ACHN (cell line): ENCODE results near the gene ZNF467.

ENCODE experiments used
- DNase-seq: peaks from one replicate; pipeline ENCODE4 v3.0.0-alpha.2; 2015
- in situ Hi-C: cut with HindIII; loops from 2 replicates; pipeline ENCODE4 v1.10.0; 2017; ENCODE audit warnings: low sequenced_read_pairs, low pct_ligation_motif_present, low pct_unique_long_range_greater_than_20kb

ZNF467 gene

GRCh38 chr7:149776848-149777407 lies 3.5 kb upstream of the ZNF467 start:
- DNase-seq, result no peak
- in situ Hi-C loops, result no loop called here

GRCh38 chr7:149776289-149776688 lies 2.9 kb upstream of the ZNF467 start:
- peak; percentile 22 for DNase-seq

GRCh38 chr7:149775176-149775556 lies 1.8 kb upstream of the ZNF467 start:
- no peak for DNase-seq
- in situ Hi-C loops, result no loop called here

More at GRCh38 chr7:149776289-149776688, 2.9 kb upstream of the ZNF467 start:
- in situ Hi-C loops, result no loop called here

- DNase-seq, result no peak
- in situ Hi-C loops, result no loop called here
Observed at GRCh38 chr7:149774237-149775175, 1.1 kb upstream of the ZNF467 start.

- in situ Hi-C loops, result no loop called here
- DNase-seq, result peak; percentile 36
Observed at GRCh38 chr7:149772956-149773434, 393 bp downstream of the ZNF467 start.

- DNase-seq, result no peak
- in situ Hi-C loops, result no loop called here
Observed at GRCh38 chr7:149772241-149772955, 990 bp downstream of the ZNF467 start.

GRCh38 chr7:149771720-149772240 lies 1.6 kb downstream of the ZNF467 start:
- DNase-seq, result peak; percentile 96
- in situ Hi-C loops, result no loop called here

- in situ Hi-C loops, result no loop called here
- no peak for DNase-seq
Observed at GRCh38 chr7:149770728-149771636, 2.4 kb downstream of the ZNF467 start.

GRCh38 chr7:149769915-149770314 lies 3.5 kb downstream of the ZNF467 start:
- in situ Hi-C loops, result no loop called here

GRCh38 chr7:149768931-149769330 lies 4.5 kb downstream of the ZNF467 start:
- DNase-seq, result no peak
- in situ Hi-C loops, result no loop called here

More at GRCh38 chr7:149769915-149770314, 3.5 kb downstream of the ZNF467 start:
- DNase-seq, result no peak

- DNase-seq, result no peak
- in situ Hi-C loops, result no loop called here
Observed at GRCh38 chr7:149767068-149767467, 6.3 kb downstream of the ZNF467 start.

- in situ Hi-C loops, result no loop called here
- no peak for DNase-seq
Observed at GRCh38 chr7:149766135-149766675, 7.2 kb downstream of the ZNF467 start.

- DNase-seq, result no peak
- in situ Hi-C loops, result no loop called here
Observed at GRCh38 chr7:149765399-149766121, 7.8 kb downstream of the ZNF467 start.

- in situ Hi-C loops, result no loop called here
- DNase-seq, result no peak
Observed at GRCh38 chr7:149764481-149765398, 8.6 kb downstream of the ZNF467 start.

GRCh38 chr7:149763563-149764240 lies 9.7 kb downstream of the ZNF467 start:
- in situ Hi-C loops, result no loop called here
- DNase-seq, result no peak

- in situ Hi-C loops, result no loop called here
Observed at GRCh38 chr7:149762610-149763009, 10.8 kb downstream of the ZNF467 start.

More at GRCh38 chr7:149762610-149763009, 10.8 kb downstream of the ZNF467 start:
- no peak for DNase-seq
